Gastrocnemius medialis (tissue), 4 donors: ENCODE results near the gene ALK.

Source experiments
- POLR2A ChIP-seq, 2 donors: fragments of 450-650 bp; IDR thresholded peaks; one replicate each; pipeline ENCODE4 v1.6.1; 2017; ENCODE audit warnings: antibody characterized with exemption in 2 of 2, mild to moderate bottlenecking in 2 of 2, moderate library complexity in 2 of 2
- TF ChIP-seq, protein P1 (sequence below), 5 experiments: fragments of 450-650 bp in 3 of 5; fragments of 200-600 bp in 2 of 5; sonication (generic) in 2 of 5; IDR thresholded peaks in 4 of 5; conservative IDR thresholded peaks in 1 of 5; 1 replicate in 4 of 5; 2 replicates in 1 of 5; pipeline ENCODE4 v1.5.1; 2016 to 2019; ENCODE audit warnings: antibody characterized with exemption in 5 of 5, mild to moderate bottlenecking in 3 of 5, moderate library complexity in 3 of 5

DNA sequence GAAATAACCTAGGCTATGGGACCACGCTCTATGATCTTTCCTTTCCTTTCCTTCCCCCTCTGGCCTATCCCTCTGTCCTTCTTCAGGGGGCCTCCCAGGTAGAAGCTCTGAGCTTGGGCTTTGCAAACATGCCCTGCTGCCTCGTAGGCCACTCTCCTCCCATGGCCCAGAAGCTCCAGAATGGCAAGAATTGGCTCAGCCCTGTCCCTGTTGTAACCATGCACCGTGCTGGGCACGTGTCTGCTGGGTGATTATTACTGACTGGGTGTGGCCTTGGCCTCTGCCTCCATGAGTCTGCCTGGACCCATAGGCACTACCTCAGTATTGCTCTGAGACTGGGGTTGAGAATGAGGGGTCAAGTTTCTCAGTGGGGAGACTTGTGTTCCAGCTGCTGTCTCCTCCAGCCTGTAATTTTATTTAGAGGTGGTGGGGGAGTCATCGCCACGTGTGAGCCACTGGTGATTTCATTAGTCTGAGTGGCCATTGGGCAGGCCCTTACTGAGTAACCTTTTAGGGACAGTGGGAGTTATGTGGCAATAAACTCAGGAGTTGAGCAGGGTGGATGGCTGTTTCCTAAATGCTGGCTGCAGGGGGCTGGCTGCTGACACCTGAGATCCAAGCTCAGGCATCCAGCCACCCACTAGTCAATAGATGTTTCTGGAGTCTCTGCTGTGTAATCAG lies 648.2 kb downstream of the ALK start:
- TF ChIP-seq, protein P1, sequence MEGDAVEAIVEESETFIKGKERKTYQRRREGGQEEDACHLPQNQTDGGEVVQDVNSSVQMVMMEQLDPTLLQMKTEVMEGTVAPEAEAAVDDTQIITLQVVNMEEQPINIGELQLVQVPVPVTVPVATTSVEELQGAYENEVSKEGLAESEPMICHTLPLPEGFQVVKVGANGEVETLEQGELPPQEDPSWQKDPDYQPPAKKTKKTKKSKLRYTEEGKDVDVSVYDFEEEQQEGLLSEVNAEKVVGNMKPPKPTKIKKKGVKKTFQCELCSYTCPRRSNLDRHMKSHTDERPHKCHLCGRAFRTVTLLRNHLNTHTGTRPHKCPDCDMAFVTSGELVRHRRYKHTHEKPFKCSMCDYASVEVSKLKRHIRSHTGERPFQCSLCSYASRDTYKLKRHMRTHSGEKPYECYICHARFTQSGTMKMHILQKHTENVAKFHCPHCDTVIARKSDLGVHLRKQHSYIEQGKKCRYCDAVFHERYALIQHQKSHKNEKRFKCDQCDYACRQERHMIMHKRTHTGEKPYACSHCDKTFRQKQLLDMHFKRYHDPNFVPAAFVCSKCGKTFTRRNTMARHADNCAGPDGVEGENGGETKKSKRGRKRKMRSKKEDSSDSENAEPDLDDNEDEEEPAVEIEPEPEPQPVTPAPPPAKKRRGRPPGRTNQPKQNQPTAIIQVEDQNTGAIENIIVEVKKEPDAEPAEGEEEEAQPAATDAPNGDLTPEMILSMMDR (IDR thresholded peaks at IDR 0.05 in 4 of 5, conservative IDR thresholded peaks at IDR 0.05 in 1 of 5) = no peak
- no peak for TF ChIP-seq POLR2A (IDR thresholded peaks at IDR 0.05)
